Anterior cingulate cortex (tissue), 58 donors: Measurements from ENCODE around the gene PCNT.
A peak's percentile ranks its signal among the peaks of the same experiment; 100 is the strongest.

Source experiments
- DNase-seq, 58 donors: peaks; one replicate each; lab custom pipeline; 2025; lab: John Stamatoyannopoulos, UW

Gene PCNT

GRCh38 chr21:46376856-46377453 lies 53.0 kb downstream of the PCNT start:
- DNase-seq = no peak

DNA sequence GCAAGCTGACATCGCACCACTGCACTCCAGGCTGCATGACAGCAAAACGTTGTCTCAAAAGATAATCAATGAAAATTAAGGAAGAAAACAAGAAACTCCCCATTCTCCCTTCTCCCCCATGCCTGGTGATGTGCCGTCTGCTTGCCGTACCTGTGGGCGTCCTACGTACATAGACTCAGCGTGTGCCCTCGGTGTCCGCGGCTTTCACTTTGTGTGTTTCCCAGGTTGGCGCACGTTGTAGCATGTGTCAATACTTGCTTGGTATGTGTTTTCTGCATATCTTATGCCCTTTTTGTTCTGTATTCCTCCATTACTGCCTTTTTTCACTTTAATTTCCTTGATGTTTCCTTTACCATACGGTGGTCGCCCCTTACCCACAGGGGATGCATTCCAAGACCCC lies 53.8 kb downstream of the PCNT start:
- no peak for DNase-seq

DNA sequence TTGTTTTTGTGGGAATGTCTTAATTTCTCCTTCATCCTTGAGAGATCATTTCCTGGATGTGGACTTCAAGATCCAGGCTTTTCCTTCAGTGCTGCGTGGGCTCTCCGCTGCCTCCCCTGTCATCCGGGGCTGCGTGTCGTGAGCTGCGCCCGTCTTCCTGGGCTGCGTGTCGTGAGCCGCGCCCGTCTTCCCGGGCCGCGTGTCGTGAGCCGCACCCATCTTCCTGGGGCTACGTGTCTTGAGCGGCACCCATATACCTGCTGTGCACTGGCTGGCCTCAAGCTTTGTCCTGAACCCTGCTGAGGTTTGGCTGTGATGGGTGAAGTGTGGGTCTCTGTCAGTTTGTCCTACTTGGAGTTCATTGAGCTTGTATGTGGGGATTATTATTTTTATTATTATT lies 55.1 kb downstream of the PCNT start:
- no peak for DNase-seq

- no peak for DNase-seq
These were observed 55.7 kb downstream of the PCNT start for GRCh38 chr21:46379691-46380090.

GRCh38 chr21:46381541-46381940 lies 57.6 kb downstream of the PCNT start:
- DNase-seq = no peak

- DNase-seq = no peak
These were observed 60.6 kb downstream of the PCNT start for GRCh38 chr21:46384556-46384955.

DNA sequence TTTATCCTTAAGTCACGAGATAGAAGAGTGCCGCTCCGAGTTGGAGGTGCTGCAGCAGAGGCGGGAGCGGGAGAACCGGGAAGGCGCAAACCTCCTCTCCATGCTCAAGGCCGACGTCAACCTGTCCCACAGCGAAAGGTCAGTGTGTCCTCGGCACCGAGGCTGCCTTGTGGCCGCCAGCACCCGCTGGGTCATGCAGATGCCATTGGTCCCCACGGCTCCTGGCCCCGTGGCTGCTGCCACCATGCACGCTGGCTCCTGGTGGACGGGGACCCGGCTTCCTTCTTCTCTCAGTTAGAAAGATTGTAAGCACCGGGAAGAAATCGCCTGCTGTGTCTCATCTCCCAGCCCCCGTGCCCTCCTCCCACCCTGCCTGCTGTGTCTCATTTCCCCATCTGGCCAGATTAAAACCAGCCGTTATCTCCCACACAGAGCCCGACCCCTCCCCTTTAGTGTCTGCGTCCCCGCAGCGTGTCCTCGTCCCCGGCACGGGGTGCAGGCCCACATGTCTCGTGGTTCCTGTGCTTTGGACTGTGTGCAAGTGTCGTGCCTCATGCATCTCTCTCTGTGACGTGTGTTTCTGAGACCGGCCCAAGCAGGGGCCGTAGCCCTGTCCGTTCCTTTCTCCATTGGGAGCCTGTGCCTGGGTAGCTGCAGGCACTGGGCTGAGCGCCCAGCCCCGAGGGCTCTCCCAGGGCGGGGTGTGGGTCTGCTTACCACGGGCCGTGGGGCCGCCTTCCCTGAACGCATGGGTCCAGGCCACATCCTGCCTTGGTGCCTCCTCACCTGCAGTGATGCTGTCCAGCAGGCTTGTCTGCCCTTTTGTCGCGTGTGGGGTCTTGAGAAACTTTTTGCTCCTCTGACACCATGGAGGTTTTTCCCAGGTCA lies 62.1 kb downstream of the PCNT start:
- DNase-seq = no peak

DNA sequence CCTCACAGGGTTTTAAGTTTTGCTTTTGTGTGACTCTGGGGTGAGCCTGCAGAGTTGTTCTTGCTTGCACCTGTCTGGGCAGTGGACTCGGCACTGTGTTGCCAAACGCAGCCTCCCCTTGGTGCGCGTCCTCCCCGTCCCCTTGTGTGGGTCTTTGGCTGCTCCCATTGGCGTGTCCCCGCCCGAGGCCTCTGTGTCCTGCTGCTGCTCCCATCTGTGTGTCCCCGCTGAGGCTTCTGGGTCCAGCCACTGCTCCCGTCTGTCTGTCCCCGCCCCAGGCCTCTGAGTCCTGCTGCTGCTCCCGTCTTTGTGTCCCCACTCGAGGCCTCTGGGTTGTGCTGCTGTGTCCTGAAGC lies 62.8 kb downstream of the PCNT start:
- DNase-seq = no peak

- no peak for DNase-seq
These were observed 64.4 kb downstream of the PCNT start for GRCh38 chr21:46388206-46388880.

GRCh38 chr21:46388896-46389295 lies 64.9 kb downstream of the PCNT start:
- DNase-seq = peak in 5 of 58 donors; percentile 20 to 44 (median 33)

- no peak for DNase-seq
These were observed 66.9 kb downstream of the PCNT start for GRCh38 chr21:46390603-46391545.

DNA sequence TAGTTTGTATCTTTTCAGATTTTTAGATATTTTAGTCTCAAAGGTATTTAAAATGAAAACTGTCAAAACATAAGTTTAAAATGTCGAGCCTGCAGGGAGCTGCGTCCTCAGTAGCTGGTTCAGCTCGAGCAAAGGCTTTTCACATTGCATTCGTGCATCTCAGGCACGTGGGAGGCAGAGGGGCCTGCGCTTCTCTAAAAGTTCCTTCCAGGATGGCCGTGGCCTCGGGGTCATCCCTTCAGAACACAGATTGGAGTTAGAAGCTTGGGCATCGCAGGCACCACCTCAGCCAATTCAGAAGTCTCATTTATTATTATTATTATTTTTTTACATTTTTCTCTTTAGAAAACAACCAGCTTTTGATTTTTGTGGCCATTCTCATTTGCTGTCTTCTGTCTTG lies 67.8 kb downstream of the PCNT start:
- DNase-seq = no peak

- peak in 15 of 58 donors; percentile 13 to 64 (median 33) for DNase-seq
These were observed 69.0 kb downstream of the PCNT start for GRCh38 chr21:46392921-46393320.

DNA sequence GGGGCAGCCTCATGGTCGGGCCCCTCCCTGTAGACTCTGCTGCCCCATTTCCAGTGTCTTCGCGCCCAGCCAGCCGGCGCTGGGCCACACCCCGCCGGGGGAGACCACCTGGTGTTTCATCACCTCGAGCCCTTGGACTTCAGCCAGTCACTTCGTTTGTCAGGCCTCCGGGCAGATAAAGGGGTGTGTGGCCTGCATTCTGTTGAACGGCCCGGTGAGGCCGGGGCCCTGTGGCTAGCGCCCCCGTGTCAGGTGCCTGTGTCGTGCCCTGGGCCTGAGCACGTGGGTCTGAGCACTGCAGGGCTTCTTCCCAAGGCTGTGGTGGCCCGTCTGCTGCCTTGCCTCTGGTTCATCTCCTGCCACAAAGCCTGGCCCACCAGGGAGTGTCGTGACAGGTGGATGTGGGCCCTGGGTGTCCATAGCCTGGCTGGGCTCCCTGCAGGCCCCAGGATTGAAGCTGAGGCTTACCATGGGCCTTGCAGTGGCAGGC lies 69.5 kb downstream of the PCNT start:
- no peak for DNase-seq

DNA sequence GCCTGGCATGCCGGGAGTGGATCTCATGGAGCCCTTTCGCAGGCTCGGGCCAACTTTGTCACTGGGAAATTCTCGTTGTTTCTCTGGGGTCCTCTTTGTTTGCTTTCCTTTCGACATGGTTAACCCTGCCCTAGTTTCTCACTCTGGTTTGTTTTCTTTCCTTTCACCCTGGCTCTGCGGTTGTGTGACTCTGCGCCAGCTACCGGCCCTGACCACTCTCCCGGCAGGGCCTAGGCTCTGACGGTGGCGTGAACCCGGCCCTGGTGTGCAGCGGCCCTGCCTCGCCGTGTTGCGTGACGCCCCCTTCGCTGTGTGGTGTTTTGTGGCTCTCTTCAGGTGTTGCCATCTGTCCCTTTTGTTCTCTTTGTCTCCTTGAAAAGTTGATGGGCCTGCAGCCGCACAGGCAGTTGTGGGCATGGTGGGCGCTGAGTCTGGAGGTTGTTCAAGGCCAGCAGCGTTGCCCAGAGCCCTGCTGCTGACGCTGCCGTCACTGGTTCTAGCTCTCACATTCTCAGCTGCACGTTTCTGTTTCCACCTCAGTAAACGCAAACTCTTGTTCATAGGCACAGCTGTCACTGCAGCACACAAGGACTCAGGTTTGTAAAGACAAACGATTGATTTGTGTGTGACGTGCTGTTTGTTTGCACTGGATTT lies 70.1 kb downstream of the PCNT start:
- DNase-seq = peak in 2 of 58 donors; percentile 3 to 7

- no peak for DNase-seq
These were observed 70.7 kb downstream of the PCNT start for GRCh38 chr21:46394595-46395104.

DNA sequence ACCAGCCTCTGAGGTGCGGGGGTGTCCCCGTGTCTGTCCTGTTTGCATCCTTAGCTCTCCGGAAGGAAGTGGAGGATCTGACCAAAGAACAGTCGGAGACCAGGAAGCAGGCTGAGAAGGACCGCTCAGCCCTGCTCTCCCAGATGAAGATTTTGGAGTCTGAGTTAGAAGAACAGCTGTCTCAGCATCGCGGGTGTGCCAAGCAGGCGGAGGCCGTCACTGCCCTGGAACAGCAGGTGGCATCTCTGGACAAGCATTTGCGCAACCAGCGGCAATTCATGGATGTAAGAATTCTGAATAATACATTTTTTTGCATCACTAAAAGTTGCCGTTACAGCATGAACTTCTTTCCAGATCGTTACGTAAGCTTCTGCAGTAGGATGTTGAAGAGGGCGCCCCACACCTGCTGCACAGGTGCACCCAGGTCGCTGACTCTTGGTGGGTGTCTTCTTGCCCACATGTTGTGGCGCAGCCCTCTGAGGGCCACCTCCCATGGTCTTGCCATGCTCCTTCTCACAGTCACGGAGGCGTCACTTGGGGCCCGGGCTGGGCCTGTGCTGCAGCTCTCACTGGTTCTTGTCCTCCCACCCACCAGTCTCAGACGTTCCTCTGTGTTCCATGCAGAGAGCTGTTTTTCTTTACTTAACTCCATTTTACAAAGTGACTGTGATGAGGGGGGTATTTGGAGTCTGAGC lies 73.4 kb downstream of the PCNT start:
- DNase-seq = no peak

GRCh38 chr21:46397993-46398392 lies 74.0 kb downstream of the PCNT start:
- peak in 2 of 58 donors; percentile 21 to 47 for DNase-seq

- no peak for DNase-seq
These were observed 75.2 kb downstream of the PCNT start for GRCh38 chr21:46399129-46399528.
